Mesothelial cell of epicardium (in vitro differentiated cells): ENCODE data around the gene CDKN1A. TPM values are rescaled to one million over a fixed set of nuclear protein-coding genes. Genes with fewer than 3 reads are reported as not detected.

Experiments used
- DNase-seq, 2 experiments: peaks; one replicate each; pipeline ENCODE4 v3.0.0; 2021; ENCODE audit warnings: low spot score in 2 of 2; ENCODE audit not compliant: unreplicated experiment in 2 of 2
- H3K27ac Mint-ChIP-seq: 2 replicates; pipeline ENCODE4 v1.8.0; 2021; ENCODE audit warnings: mixed read lengths
- H3K27me3 Mint-ChIP-seq: 2 replicates; pipeline ENCODE4 v1.8.0; 2021; ENCODE audit warnings: low read depth, mixed read lengths
- H3K36me3 Mint-ChIP-seq: 2 replicates; pipeline ENCODE4 v1.8.0; 2021; ENCODE audit warnings: mixed read lengths
- H3K4me1 Mint-ChIP-seq: 2 replicates; pipeline ENCODE4 v1.8.0; 2021; ENCODE audit warnings: mixed read lengths
- H3K4me3 Mint-ChIP-seq: 2 replicates; pipeline ENCODE4 v1.8.0; 2021; ENCODE audit warnings: mild to moderate bottlenecking, moderate library complexity, mixed read lengths
- H3K9me3 Mint-ChIP-seq: 2 replicates; pipeline ENCODE4 v1.8.0; 2021; ENCODE audit warnings: mixed read lengths
- CTCF ChIP-seq: fragments of 200-600 bp; sonication (generic); IDR thresholded peaks from one replicate; pipeline ENCODE4 v1.5.0; 2021; ENCODE audit warnings: antibody characterized with exemption; ENCODE audit not compliant: unreplicated experiment
- total RNA-seq: library from RNA; stranded (reverse); gene quantifications from 3 replicates; pipeline ENCODE4 v1.2.1, GENCODE V29; 2021

CDKN1A gene
- total RNA-seq, 1 donor from 2014 or later = 57.1 TPM

GRCh38 chr6:36728289-36729160 lies 50.0 kb downstream of the CDKN1A start:
- TF ChIP-seq CTCF = no peak
- no peak for DNase-seq
- H3K27ac Mint-ChIP-seq = no peak overlapping the region
- no peaks in the 10 kb centered on the region for H3K27me3 Mint-ChIP-seq
- no peak overlapping the region for H3K4me3 Mint-ChIP-seq
- H3K36me3 Mint-ChIP-seq = no peaks in the 10 kb centered on the region
- peaks cover 5% of the 10 kb centered on the region for H3K4me1 Mint-ChIP-seq
- no peaks in the 10 kb centered on the region for H3K9me3 Mint-ChIP-seq

GRCh38 chr6:36729161-36729524 lies 50.6 kb downstream of the CDKN1A start:
- Mint-ChIP-seq H3K36me3 (no peaks in the 10 kb centered on the region), H3K27ac (peak overlapping the region; percentile 14), H3K27me3 (no peaks in the 10 kb centered on the region), H3K9me3 (no peaks in the 10 kb centered on the region), H3K4me1 (peaks cover 5% of the 10 kb centered on the region), H3K4me3 (no peak overlapping the region)
- DNase-seq = no peak
- no peak for TF ChIP-seq CTCF

GRCh38 chr6:36730424-36731380 lies 52.2 kb downstream of the CDKN1A start:
- peaks cover 15% of the 10 kb centered on the region for H3K4me1 Mint-ChIP-seq
- no peaks in the 10 kb centered on the region for H3K36me3 Mint-ChIP-seq
- H3K27ac Mint-ChIP-seq = no peak overlapping the region
- no peak overlapping the region for H3K4me3 Mint-ChIP-seq
- H3K27me3 Mint-ChIP-seq = no peaks in the 10 kb centered on the region
- TF ChIP-seq CTCF = no peak
- H3K9me3 Mint-ChIP-seq = no peaks in the 10 kb centered on the region
- DNase-seq = no peak

GRCh38 chr6:36731622-36732310 lies 53.3 kb downstream of the CDKN1A start:
- no peak for DNase-seq
- no peak overlapping the region for H3K4me3 Mint-ChIP-seq
- H3K36me3 Mint-ChIP-seq = no peaks in the 10 kb centered on the region
- H3K4me1 Mint-ChIP-seq = peaks cover 17% of the 10 kb centered on the region
- no peaks in the 10 kb centered on the region for H3K9me3 Mint-ChIP-seq
- TF ChIP-seq CTCF = no peak
- no peak overlapping the region for H3K27ac Mint-ChIP-seq
- H3K27me3 Mint-ChIP-seq = no peaks in the 10 kb centered on the region

GRCh38 chr6:36733300-36733699 lies 54.8 kb downstream of the CDKN1A start:
- Mint-ChIP-seq H3K4me1 (peaks cover 17% of the 10 kb centered on the region), H3K27me3 (no peaks in the 10 kb centered on the region), H3K9me3 (no peaks in the 10 kb centered on the region), H3K27ac (no peak overlapping the region), H3K36me3 (no peaks in the 10 kb centered on the region), H3K4me3 (no peak overlapping the region)
- no peak for DNase-seq
- no peak for TF ChIP-seq CTCF
